Activated effector memory CD4-positive, alpha-beta T cell treated with Interleukin-2 at 50 U/mL for 16 hours (primary cell): Measurements from ENCODE around the gene OSGIN1.
A peak's percentile ranks its signal among the peaks of the same experiment; 100 is the strongest.

ENCODE experiments used
- DNase-seq: peaks from one replicate; pipeline ENCODE4 v3.0.0-alpha.2; 2020

Gene OSGIN1, protein sequence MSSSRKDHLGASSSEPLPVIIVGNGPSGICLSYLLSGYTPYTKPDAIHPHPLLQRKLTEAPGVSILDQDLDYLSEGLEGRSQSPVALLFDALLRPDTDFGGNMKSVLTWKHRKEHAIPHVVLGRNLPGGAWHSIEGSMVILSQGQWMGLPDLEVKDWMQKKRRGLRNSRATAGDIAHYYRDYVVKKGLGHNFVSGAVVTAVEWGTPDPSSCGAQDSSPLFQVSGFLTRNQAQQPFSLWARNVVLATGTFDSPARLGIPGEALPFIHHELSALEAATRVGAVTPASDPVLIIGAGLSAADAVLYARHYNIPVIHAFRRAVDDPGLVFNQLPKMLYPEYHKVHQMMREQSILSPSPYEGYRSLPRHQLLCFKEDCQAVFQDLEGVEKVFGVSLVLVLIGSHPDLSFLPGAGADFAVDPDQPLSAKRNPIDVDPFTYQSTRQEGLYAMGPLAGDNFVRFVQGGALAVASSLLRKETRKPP

DNA sequence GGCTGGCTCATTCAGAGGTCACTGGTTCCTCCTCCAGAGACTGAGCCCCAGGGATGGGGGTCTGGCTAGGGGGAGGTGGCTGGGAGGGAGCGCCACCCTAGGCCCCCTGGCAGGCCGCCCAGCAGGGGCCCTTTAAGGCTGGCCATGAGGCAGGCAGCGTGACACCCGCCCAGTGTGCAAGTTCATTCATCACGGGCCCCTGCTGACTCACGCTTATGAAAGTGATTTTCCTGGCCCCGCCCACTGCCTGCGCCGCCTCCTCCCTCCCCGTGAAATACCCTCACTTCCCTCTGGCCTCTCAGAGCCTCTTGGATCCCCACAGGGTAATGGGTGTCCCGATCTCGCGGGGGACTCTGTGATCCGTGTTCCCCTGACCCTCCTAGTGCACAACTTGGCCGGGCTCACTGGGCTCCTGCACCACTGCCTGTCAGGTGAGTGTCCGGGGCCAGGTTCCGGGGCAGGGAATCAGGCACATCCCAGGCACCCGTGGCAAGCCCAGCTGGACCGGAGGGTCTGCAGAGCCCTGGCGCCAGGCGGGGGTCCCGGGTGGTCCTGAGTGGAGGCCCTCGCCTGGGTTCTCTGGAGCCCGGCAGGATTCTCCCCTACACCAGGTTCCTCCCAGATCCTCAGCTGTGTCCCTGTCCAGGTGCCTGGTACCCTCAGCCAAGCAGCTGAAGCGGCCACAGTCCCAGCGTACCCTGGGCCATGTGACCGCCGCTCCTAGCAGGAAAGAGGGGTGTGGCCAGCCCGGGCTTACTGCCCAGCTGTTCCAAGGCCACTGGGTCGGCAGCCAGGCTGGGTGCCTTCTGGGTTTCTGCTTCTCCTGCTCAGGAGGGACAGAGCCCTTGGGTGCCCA lies at the start of gene OSGIN1:
Gene OSGIN1, plus strand, starts transcription at position 301 of the 856 bp plus-strand sequence. CDS start 4,432 bp downstream, outside the sequence.
- DNase-seq = peak; percentile 26

DNA sequence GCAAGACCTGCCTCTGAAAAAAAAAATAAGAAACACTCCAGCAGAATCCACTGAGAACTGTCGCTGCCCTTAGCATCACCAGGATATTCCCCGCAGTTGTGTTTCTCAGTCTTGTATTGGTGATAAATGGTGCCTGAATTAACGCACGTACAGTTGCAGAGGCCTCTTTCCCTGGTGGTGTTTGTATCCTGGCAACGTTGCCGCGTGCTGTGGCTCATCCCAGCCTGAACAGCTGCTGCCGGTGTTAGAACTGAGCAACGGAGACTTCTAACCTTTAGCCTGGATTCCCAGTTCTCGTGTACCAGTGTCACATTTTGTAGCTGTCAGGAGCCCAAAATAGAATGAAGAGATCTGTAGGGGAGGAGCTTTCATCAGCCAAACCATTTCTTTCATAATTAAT lies 49.3 kb upstream of the OSGIN1 start:
- DNase-seq = no peak

DNA sequence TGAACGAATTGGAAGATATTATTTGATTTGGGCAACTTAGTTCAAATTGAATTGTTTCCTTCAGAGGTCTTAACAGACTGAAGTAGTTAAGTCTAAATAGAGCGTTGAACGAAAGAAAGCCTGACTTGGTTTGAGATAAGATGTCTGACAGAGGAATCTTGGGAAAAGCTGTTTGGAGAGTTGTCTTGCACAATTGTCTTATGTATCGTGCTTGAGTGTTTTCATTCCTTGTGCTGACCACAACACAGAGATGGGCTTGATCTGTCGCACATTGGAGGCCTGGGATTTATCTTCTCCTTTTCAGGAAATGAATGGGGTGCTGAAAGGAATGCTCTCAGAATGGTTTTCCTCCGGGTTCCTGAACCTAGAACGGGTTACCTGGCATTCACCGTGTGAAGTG lies 46.4 kb upstream of the OSGIN1 start:
- no peak for DNase-seq

DNA sequence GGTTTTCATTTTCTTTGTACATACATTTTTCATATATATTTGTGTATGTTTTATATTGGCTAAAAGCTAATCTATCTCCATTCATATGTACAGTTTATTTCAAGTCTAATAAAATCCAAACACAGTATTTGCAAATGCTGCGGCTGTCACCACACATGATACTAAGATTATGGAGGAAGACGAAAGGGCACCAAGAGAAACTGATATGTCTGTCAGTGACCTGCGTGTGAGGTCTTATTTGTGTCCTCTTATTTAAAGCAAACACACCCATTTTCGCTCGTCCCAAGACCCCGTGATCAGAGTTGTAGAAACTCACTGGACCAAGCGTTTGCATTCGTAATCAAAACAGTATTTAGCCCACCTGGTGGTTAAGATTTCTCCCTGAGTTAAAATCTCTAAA lies 45.9 kb upstream of the OSGIN1 start:
- no peak for DNase-seq

DNA sequence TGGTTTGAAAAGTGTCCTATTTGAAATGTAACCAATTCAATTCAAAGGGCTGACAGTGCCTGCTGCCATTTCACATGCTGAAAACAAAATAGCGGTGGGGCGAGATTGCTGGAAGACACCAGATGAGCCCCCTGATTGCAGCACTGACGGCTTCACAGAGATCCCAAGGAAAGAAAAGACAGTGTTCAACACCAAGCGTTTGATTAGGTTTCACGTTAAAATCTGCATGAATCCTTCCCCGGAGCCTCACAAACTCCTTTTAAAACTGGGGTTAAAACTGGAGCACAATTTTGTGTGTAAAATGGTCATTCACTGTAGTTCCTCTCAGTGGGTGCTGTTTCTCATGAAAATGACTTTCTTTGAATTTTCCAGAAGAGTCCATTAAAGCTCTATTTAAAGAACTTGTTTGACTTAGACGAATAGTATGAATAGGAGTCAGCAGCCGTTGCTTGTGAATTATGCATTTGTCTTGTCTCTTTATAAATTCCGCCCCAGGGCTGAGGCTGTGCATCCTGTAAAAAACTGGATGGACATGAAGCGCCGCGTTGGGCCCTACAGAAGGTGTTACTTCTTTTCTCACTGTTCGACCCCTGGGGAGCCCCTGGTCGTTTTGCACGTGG lies 45.3 kb upstream of the OSGIN1 start:
- no peak for DNase-seq

DNA sequence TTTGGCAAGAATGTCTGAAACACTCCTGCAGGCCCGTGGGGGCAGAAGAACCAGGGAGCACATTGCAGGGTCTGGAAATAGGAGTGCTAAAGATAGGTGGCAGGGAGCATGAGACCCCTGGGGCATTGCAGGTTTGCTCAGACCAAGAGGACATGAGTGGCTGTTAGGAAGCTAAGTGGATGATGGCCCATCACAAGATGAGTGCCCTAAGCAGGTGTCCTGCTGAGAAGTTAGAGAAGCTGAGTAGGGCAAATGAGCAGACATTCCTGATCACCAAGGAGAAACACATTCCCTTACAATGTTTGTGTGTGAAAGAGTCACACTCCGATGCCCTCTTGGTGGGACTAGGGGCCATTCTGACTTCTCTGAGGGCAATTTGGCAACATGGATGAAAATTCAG lies 44.2 kb upstream of the OSGIN1 start:
- no peak for DNase-seq

DNA sequence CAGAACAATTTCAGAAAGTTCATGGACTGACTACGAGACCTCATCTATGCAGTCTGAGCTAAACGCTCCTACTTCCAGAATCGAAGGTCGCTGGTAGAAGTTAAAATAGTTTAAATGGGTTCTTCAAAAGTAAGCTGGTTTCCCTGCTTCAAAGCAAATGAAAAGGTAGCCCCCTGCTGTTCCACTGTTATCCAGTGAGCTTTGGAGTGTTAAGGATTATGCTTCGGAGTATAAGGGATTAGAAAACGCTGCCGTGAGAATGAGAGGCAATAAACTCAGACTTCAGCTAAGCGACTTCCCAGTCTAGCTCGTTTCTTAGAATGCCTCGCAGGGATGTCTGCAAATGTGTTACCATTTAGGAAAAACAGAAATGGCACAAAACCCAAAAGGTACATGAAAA lies 41.8 kb upstream of the OSGIN1 start:
- no peak for DNase-seq

DNA sequence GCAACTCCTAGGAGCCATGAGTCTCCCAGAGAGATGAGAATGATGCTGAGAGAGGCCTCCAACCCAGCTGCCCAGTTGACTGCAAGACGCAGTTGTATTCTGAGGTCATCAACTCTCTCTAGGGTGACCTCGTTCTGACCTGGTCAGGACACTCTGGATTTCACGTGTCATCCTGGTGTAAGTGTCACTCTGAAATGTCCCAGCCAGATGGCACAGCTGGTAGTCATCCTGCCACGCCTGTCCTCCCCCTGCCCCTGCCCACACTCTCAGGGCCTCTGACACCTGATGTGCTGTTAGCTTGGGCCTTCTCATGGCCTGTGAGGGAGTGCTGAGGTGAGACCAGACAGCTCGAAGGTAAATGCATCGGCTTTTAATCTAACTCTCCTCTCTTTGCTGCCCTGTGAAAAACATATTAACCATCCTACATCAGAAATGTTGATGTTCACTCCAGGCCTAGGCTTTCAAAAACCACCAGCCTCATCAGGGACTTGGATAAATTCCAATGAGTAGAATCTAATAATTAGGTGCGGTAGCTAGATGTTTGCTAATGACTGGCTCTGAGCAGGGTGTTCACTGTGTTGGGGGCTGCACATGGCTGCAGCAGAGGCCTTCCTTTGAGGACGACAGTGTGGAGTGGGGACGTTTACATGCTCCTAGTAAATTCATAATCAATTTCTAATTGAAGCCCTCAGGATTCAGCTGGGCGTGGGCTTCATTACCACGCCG lies 40.4 kb upstream of the OSGIN1 start:
- DNase-seq = no peak

DNA sequence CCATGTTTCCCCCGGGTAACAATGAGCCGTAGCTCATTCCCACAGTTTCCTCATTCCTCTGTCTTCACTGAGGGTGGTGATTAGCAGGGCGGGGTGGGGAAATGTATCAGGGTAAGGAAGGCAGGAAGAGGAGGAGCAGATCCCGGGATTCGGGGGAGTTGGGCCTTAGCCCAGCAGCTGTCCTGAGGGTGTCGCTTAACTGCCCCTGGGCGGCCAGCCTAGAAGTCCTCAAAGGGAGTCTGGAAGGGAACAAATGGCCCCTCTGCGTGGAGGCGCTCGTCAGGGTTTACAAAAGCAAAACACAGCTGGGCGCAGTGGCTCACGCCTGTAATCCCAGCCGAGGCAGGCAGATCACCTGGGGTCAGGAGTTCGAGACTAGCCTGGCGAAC lies 39.8 kb upstream of the OSGIN1 start:
- no peak for DNase-seq

DNA sequence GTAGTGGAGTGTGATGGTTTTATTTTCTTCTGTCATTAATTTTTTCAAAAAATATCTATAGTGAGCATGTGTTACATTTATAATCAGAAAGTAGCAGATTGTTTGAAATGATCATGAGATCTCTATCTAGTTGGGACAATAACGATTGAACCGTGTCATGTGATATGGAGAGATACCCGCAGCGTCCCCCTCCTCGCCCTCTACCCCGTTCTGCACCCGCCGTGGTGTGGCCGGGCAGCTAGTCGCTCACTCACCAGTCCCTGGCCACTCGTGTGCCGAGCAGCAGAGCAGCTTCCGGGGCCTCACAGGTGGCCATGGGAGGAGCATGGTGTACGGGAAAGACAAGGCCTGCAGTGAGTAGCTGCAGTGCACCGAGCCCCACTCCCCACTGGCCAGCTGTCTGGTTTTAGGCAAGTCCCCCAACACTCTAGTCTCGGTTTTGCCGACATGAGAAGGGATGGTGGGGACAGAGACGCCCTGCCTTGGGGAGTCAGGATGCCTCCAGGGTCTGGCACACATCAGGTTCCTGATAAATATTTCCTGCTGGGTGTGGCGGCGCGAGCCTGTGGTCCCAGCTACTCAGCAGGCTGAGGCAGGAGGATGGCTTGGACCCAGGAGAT lies 38.8 kb upstream of the OSGIN1 start:
- no peak for DNase-seq

DNA sequence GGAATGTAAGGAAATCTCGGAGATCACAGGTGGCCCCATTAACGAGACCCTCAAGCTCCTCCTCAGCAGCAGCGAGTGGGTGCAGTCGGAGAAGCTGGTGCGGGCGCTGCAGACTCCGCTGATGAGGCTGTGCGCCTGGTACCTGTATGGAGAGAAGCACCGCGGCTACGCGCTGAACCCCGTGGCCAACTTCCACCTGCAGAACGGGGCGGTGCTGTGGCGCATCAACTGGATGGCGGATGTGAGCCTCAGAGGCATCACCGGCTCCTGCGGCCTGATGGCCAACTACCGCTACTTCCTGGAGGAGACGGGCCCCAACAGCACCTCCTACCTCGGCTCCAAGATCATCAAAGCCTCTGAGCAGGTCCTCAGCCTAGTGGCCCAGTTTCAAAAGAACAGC lies 38.0 kb upstream of the OSGIN1 start:
- no peak for DNase-seq

DNA sequence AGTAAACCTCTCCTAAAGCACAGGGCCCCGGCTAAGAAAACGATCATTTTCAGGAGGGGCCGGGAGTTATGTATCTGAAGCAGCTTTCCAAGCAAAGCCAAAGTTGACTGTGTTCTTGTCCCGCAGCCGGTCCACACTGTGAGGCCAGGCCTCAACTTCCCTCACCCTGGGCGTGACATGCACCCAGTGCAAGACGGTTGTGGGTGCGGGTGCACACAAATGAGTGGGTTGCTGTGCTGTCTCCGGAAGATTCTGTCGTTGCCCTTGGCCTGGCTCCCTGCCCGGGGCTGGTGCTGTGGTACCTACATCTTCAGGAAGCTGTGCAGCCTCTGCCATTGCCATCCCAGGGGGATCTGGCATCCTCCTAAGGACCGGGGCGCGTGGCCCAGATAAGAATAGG lies 37.5 kb upstream of the OSGIN1 start:
- DNase-seq = no peak

DNA sequence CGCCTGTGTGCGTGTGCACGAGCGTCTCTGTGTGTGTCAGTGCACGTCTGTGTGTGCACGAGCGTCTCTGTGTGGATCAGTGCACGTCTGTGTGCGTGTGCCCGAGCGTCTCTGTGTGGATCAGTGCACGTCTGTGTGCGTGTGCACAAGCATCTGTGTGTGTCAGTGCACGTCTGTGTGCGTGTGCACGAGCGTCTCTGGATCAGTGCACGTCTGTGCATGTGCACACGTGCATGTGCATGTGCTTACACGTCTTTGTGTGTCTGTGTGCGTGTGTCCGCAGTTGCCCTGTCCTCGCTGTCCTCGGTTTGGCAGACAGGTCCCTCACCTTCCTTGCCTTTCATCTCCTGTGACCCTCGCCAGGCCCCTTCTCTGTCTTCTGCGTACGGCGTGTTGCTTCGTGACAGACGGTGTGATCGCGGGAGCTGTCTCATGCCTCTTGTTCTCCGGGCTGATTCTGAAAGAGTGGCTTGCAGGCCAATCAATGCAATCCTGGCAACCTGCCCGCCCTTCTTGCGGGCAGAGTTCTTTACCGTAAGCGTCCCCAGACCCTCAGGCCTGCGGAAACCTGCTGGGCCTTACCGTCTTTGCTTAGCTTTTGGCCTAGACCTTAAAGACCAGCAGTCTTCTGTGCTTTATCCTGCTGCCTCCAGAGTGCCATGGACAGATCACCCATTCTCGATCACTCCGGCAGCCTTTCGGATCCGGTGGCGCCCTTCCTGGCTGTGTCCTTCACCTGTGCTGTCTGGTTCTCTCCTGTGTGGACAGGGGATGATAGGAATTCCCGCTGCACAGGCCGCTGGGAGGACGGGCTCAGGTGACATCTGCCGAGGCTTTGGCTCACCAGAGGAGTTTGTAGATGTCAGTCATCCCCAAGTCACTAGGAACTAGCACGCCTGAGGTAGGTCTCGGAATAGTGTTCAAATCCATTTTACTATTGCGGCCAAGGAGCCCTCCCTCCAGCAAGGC lies 35.6 kb upstream of the OSGIN1 start:
- DNase-seq = no peak

DNA sequence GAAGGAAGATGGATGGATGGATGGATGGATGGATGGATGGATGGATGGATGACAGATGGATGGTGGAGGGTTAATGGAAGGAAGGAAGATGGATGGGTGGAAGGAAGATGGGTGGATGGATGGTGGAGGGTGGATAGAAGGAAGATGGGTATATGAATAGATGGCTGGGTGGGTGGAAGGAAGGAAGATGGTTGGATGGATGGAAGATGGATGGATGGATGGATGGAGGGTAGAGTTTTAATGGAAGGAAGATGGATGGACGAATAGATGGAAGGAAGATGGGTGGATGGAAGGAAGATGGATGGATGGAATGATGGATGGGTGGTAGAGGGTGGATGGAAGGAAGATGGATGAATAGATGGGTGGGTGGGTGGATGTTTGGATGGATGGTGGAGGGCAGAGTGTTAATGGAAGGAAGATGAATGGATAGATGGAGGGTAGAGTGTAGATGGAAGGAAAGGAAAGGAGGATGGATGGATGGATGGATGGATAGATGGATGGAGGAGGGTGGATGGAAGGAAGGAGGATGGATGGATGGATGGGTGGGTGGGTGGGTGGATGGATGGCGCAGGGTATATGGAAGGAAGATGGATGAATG lies 32.0 kb upstream of the OSGIN1 start:
- DNase-seq = no peak

DNA sequence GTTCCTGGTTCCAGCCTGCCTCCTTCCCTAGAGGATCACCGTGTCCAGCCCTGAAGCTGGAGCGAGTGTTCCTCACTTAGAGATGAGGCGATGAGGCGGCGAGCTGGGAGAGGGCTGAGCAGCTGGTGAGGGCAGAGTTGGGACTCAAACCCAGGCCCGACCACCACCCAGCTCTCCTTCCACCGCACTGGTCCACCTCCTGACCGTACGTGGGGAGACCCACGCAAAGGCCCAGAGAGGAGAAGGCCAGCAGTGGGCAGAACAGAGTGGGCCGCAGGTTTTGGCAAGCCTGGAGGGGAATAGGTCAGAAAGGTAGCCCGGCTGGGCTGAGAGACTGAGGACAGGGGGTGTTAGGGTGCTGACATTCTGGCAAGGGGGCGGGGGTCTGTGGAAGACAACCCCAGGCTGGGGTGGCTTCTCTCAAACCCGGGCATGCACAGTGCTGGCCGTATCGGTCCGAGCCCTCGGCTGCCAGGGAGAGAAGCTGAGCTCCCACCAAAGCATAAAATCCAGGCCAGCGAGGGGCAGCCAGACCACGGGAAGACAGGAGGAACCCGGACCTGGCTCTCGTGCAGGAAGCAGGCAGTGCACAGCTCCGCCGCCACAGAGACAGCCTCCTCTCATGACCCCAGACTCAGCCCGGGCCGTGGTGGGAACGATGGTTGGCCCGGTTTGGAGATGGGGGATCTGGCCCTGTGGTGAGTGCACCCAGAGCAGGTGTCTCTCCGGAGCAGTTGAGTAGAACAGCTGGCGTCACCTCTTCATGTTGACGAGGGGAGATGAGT lies 29.3 kb upstream of the OSGIN1 start:
- DNase-seq = no peak

DNA sequence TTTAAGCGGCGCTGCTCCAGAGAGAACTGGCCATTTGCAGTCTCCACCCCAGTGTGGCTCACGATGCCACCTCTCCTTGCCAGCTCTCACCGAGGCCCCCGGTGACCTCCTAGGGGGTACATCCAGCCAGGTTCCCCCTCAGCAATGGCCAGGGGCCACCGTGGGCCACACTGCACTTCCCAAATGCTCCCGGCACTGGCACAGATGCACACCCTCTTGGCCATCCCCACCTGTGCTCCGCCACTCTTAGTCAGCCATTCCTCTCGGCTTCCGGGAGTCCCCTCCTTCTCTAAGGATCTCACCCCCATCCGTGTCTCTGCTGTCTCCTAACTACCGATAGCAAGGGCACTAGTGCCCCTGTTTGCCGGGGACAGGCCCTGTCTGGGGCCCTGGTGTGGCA lies 28.4 kb upstream of the OSGIN1 start:
- no peak for DNase-seq

DNA sequence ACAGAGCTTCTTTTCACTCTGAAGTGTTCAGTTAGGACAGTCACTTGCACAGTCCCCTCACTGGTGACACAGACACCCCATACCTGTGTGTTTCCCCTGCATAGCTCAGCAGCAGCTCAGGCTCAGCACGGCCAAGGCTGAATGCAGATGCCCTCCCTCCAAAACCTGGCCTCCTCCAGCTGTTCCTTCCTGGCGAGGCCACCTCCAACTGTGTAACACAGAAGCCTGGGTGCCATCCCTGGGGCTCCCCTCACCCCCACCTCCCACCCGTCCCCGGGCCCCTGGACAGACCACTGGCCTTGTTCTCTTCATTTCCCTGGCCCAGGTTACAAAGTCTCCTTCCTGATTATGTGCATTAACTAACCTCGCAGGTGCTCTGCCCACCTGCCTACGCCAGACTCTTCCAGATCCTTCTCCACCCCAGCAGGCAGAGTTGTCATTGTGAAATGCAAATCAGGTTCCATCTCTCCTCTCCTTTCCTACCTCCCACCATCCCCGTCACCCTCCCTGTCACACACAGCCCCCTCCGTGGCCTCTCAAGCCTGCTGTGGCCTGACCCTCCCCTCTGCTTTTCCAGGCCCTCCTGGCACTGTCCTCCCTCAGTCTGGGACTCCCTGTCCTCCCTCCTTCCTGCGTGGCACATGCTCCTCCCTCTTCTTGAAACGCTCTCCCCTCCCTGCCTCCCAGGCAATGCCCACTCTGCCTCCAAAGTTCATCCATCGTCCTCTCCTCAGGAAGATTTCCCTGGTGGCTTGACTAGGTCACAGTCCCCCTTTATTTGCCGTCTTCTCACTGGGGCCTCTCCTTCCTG lies 27.7 kb upstream of the OSGIN1 start:
- DNase-seq = no peak

DNA sequence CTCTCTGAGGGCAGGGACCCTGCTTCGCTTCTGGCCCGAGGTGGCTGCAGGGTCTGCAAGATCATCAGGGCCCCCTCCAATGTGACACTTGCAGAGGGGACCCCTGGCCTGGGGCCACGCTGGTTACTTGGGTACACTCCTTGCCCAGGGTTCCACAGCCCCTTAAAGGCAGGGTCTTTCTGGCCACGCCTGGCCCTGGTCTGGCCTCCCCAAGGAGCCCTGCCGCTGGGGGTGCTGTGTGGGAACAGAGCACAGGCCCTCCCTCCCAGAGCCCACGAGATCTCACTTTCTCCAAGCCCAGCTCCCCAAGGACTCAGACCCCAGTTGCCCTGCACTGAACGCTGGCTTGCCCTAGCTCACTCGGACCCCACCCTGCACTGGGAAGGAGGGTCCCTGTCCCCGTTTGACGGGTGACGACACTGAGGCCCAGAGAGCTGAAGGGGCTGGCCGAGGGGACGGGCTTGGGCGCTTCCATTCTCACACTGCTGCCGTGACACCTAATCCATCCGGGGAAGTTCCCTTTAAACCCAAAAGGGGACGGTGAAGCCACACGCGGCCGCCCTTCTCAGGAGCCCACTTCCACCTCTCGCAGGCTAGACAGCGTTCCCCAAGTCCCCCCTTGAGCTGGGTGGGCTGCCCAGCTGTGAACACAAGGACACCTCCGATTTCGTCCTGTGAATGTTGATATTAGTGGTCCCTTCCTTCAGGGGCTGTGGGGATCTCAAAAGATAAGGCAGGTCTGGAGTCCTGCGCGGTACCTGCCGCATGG lies 26.9 kb upstream of the OSGIN1 start:
- DNase-seq = no peak
